GM18511 (cell line): ENCODE results near the gene ZNF668.
A peak's percentile ranks its signal among the peaks of the same experiment; 100 is the strongest.

ENCODE experiments used
- ATAC-seq: cut with Tn5 transposase; IDR thresholded peaks from one replicate; pipeline ENCODE4 v1.9.1; 2021; ENCODE audit warnings: mild to moderate bottlenecking, moderate library complexity; ENCODE audit not compliant: unreplicated experiment

ZNF668 gene

GRCh38 chr16:31081428-31082351 is 7.7 kb upstream of the ZNF668 start:
- ATAC-seq, result no peak

GRCh38 chr16:31080756-31081419 is 6.8 kb upstream of the ZNF668 start:
- no peak for ATAC-seq

- no peak for ATAC-seq
Measured at GRCh38 chr16:31080035-31080629, 6.1 kb upstream of the ZNF668 start.

GRCh38 chr16:31079342-31079944 is 5.4 kb upstream of the ZNF668 start:
- ATAC-seq, result no peak

GRCh38 chr16:31078597-31079341 is 4.7 kb upstream of the ZNF668 start:
- ATAC-seq, result no peak

- ATAC-seq, result no peak
Measured at GRCh38 chr16:31077592-31078396, 3.8 kb upstream of the ZNF668 start.

GRCh38 chr16:31077024-31077423 is 3.0 kb upstream of the ZNF668 start:
- ATAC-seq, result no peak

GRCh38 chr16:31076319-31076718 is 2.3 kb upstream of the ZNF668 start:
- no peak for ATAC-seq

GRCh38 chr16:31074814-31075183 is 759 bp upstream of the ZNF668 start:
- no peak for ATAC-seq

GRCh38 chr16:31073142-31073969 is 684 bp downstream of the ZNF668 start:
- ATAC-seq, result peak; percentile 66

GRCh38 chr16:31072540-31073141 is 1.4 kb downstream of the ZNF668 start:
- peak; percentile 8 for ATAC-seq

GRCh38 chr16:31071861-31072260 is 2.2 kb downstream of the ZNF668 start:
- ATAC-seq, result no peak

- ATAC-seq, result no peak
Measured at GRCh38 chr16:31067342-31067741, 6.7 kb downstream of the ZNF668 start.

- ATAC-seq, result no peak
Measured at GRCh38 chr16:31064882-31065461, 9.1 kb downstream of the ZNF668 start.

GRCh38 chr16:31063843-31064611 is 10.0 kb downstream of the ZNF668 start:
- no peak for ATAC-seq

- no peak for ATAC-seq
Measured at GRCh38 chr16:31063495-31063842, 10.6 kb downstream of the ZNF668 start.

- ATAC-seq, result no peak
Measured at GRCh38 chr16:31061813-31062440, 12.1 kb downstream of the ZNF668 start.
